Measurements from ENCODE around the gene RIC8A. TPM values are rescaled to one million over a fixed set of nuclear protein-coding genes. Genes with fewer than 3 reads are reported as not detected.

The RIC8A gene
- total and polyA plus RNA-seq, 9 donors: 33.6 to 119 (median 83.8) TPM

DNA sequence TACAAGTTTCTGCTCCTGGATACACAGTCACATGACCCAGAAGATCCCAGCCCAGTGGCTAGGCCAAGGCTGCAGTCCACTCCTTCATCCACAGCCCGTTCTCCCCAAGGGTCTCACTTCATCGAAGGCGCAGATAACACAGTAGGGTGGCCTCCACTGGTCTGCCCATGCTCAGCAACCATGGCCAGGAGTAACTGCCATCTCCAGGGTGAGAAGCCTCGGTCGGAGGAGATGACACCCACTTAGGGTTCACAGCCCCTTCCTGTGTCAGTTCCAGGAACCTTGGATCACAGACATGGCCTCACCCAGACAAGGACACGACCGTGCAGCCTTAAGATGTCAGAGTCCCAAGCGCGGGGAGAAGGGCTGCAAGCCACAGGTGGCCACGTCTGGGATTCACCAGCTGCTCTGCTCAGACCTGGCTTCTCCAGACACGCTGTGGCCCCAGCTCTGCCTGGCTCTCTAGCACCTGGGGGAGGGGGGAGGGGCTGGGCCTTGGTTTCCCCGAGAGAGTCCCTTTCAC is 2.9 kb upstream of the RIC8A start:
- 75 to 85% (median 78%) methylated on average over 8 to 12 of the region's 12 CpGs for WGBS, 3 donors
- peak in 2 of 5 donors; percentile 9 to 30 for DNase-seq
- H3K4me3 ChIP-seq: no peak overlapping the region
- no peak for TF ChIP-seq POLR2A (IDR thresholded peaks at IDR 0.05)
- no peak for TF ChIP-seq CTCF (IDR thresholded peaks at IDR 0.05)
- no peak for TF ChIP-seq EP300 (IDR thresholded peaks at IDR 0.05)
- H3K27ac ChIP-seq: no peak overlapping the region
- H3K36me3 ChIP-seq: no peaks in the 10 kb centered on the region
- H3K27me3 ChIP-seq: no peaks in the 10 kb centered on the region
- peaks cover 19% of the 10 kb centered on the region for H3K4me1 ChIP-seq (ENCODE audit: insufficient read depth)
- H3K9me3 ChIP-seq: no peaks in the 10 kb centered on the region
- intact Hi-C loops (cut with DNase I): loop anchor here (5.0 to 10.0 kb wide), 3 partner anchors 100 to 308 kb away; partner anchors contain the start of genes B4GALNT4 (in 3 of the 4) and IFITM2 (in 1 of the 4)

DNA sequence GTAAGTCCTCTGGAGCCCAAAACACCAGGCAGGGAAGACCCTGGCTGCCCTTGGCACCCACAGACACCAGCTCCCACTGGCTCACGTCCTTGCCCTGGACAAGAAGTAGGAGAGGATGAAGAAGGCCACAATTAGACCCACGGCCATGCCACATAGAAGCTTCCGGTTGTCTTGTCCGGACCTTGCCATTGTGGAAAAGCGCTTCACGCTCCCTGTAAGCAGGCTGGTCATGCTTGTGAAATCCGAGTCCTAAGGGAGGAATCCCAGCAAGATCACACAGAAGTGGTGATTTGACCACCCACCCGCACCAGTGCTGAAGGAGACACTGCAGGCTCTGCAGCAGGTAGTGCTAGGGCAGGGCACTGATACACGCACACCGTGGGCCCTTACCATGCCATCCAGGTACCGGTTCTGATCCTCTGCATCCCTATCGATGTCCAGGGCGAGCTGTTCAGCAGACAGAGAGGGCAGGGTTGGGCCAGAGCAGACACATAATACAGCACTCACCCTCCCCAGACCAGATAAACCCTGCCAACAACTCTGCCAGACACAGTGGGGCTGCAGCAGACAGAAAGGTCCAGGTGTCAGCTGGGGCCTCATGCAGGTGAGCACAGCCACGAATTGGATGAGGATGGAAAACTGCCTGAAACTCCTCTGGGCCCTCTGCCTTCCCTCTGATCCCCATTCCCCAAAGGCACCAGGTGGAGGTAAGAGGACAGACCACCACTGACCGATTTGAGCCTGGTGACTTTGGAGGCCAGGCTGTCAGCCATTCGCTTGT is 2.1 kb upstream of the RIC8A start:
- WGBS, 3 donors: 76 to 83% (median 77%) methylated on average over 16 of the region's 16 CpGs
- no peak overlapping the region for H3K27ac ChIP-seq
- no peak for TF ChIP-seq CTCF (IDR thresholded peaks at IDR 0.05)
- no peak for TF ChIP-seq EP300 (IDR thresholded peaks at IDR 0.05)
- no peak for TF ChIP-seq POLR2A (IDR thresholded peaks at IDR 0.05)
- DNase-seq: peak in 2 of 5 donors; percentile 16 to 21
- no peaks in the 10 kb centered on the region for H3K9me3 ChIP-seq
- H3K4me1 ChIP-seq (ENCODE audit: insufficient read depth): peaks cover 19% of the 10 kb centered on the region
- no peak overlapping the region for H3K4me3 ChIP-seq
- H3K27me3 ChIP-seq: no peaks in the 10 kb centered on the region
- no peaks in the 10 kb centered on the region for H3K36me3 ChIP-seq
- intact Hi-C loops (cut with DNase I): loop anchor here (2.0 to 10.0 kb wide), 4 partner anchors 31 to 307 kb away; partner anchors contain the start of genes B4GALNT4 (in 3 of the 4), IFITM2 (in 1 of the 4), PSMD13 (in 1 of the 4) and SIRT3 (in 1 of the 4)

DNA sequence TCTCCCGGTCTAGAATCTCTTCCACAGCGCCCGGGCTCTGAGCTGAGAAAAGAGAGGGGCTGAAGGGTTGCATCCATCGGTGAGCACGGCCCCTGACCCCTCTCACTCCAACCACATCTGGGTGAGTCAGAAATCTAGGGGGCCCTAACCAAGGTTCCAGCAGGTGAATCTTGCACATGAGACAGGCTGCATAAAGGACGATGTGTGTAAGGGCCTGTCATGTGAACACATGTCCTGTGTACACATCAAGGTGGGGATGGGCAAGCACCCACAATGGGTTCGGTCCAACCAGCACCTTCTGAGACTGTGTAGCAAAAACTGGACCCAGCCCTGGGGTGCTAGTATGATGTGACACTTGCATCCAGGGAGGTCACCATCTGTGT is 1.5 kb upstream of the RIC8A start:
- peak in 2 of 5 donors; percentile 23 to 28 for DNase-seq
- Histone ChIP-seq H3K36me3 (no peaks in the 10 kb centered on the region), H3K9me3 (no peaks in the 10 kb centered on the region), H3K27me3 (no peaks in the 10 kb centered on the region), H3K4me1 (ENCODE audit: insufficient read depth) (peaks cover 19% of the 10 kb centered on the region), H3K4me3 (peak overlapping the region; percentile 78), H3K27ac (no peak overlapping the region)
- intact Hi-C loops (cut with DNase I): loop anchor here (2.0 to 10.0 kb wide), 4 partner anchors 31 to 306 kb away; partner anchors contain the start of genes B4GALNT4 (in 3 of the 4), IFITM2 (in 1 of the 4), PSMD13 (in 1 of the 4) and SIRT3 (in 1 of the 4)
- no peak for TF ChIP-seq CTCF (IDR thresholded peaks at IDR 0.05)
- TF ChIP-seq POLR2A (IDR thresholded peaks at IDR 0.05): no peak
- TF ChIP-seq EP300 (IDR thresholded peaks at IDR 0.05): no peak
- 59 to 72% (median 66%) methylated on average over 7 of the region's 7 CpGs for WGBS, 3 donors

GRCh38 chr11:206526-207207 is 841 bp upstream of the RIC8A start:
- intact Hi-C loops (cut with DNase I): loop anchor here (2.0 to 10.0 kb wide), 4 partner anchors 30 to 306 kb away; partner anchors contain the start of genes B4GALNT4 (in 3 of the 4), IFITM2 (in 1 of the 4), PSMD13 (in 1 of the 4) and SIRT3 (in 1 of the 4)
- H3K4me3 ChIP-seq: peak overlapping the region; percentile 78
- TF ChIP-seq POLR2A (IDR thresholded peaks at IDR 0.05) (no peak), CTCF (IDR thresholded peaks at IDR 0.05) (no peak), EP300 (IDR thresholded peaks at IDR 0.05) (no peak)
- H3K9me3 ChIP-seq: no peaks in the 10 kb centered on the region
- peak overlapping the region; percentile 70 to 98 for H3K27ac ChIP-seq
- no peaks in the 10 kb centered on the region for H3K36me3 ChIP-seq
- 1% methylated on average over 26 to 39 of the region's 39 CpGs for WGBS, 3 donors
- peaks cover 19% of the 10 kb centered on the region for H3K4me1 ChIP-seq (ENCODE audit: insufficient read depth)
- peak in 3 of 5 donors; percentile 33 to 44 (median 43) for DNase-seq
- H3K27me3 ChIP-seq: no peaks in the 10 kb centered on the region

Data from ovary (tissue), 9 donors.